Liver (tissue), 9 donors: ENCODE results near the gene ADGRV1. TPM values are rescaled to one million over a fixed set of nuclear protein-coding genes. Genes with fewer than 3 reads are reported as not detected.

Experiments used
- DNase-seq: peaks from one replicate; pipeline ENCODE4 v3.0.0-alpha.2; 2017; ENCODE audit warnings: low spot score
- H3K27ac ChIP-seq, 2 donors: one replicate each; pipeline ENCODE4 v1.7.0; 2013; ENCODE audit warnings: inconsistent platforms in 2 of 2, low read length in 2 of 2, control low read depth in 1 of 2, low read depth in 1 of 2, mild to moderate bottlenecking in 1 of 2
- H3K27me3 ChIP-seq, 4 donors: one replicate each; pipeline versions ENCODE4 v1.6.1 to v1.7.0; 2013; ENCODE audit warnings: low read length in 3 of 4, inconsistent platforms in 1 of 4, mild to moderate bottlenecking in 1 of 4, moderate library complexity in 1 of 4; ENCODE audit not compliant: control insufficient read depth in 4 of 4, insufficient read depth in 4 of 4
- H3K36me3 ChIP-seq, 4 donors: one replicate each; pipeline versions ENCODE4 v1.6.1 to v1.7.0; 2013; ENCODE audit warnings: low read length in 3 of 4, mild to moderate bottlenecking in 3 of 4, low read depth in 1 of 4, moderate library complexity in 1 of 4; ENCODE audit not compliant: control insufficient read depth in 4 of 4, insufficient read depth in 3 of 4
- H3K4me1 ChIP-seq, 4 donors: one replicate each; pipeline versions ENCODE4 v1.6.1 to v1.7.0; 2013; ENCODE audit warnings: low read length in 3 of 4, mild to moderate bottlenecking in 3 of 4, moderate library complexity in 1 of 4; ENCODE audit not compliant: control insufficient read depth in 4 of 4, insufficient read depth in 4 of 4
- H3K4me3 ChIP-seq, 3 donors: one replicate each; pipeline versions ENCODE4 v1.6.1 to v1.7.0; 2013; ENCODE audit warnings: low read length in 3 of 3, control low read depth in 1 of 3, low read depth in 1 of 3, mild to moderate bottlenecking in 1 of 3
- H3K9ac ChIP-seq, 2 donors: one replicate each; pipeline ENCODE4 v1.7.0; 2013; ENCODE audit warnings: low read length in 2 of 2, mild to moderate bottlenecking in 2 of 2, moderate library complexity in 2 of 2, control low read depth in 1 of 2, low read depth in 1 of 2
- H3K9me3 ChIP-seq, 4 donors: one replicate each; pipeline versions ENCODE4 v1.6.1 to v1.7.0; 2013; ENCODE audit warnings: low read length in 3 of 4; ENCODE audit not compliant: control insufficient read depth in 4 of 4
- ATF3 ChIP-seq: IDR thresholded peaks from 2 replicates; pipeline ENCODE4 v1.6.1; 2016; ENCODE audit warnings: antibody characterized with exemption
- CTCF ChIP-seq: fragments of 150-350 bp; IDR thresholded peaks from 2 replicates; pipeline ENCODE4 v1.5.1; 2017; ENCODE audit warnings: improper control_type of control experiment, low read depth, low read length; ENCODE audit not compliant: missing input control
- EGR1 ChIP-seq, 2 donors: IDR thresholded peaks; 2 replicates each; pipeline ENCODE4 v1.6.1; 2016 to 2018; ENCODE audit warnings: antibody characterized with exemption in 2 of 2, low read depth in 2 of 2
- FOXA1 ChIP-seq: IDR thresholded peaks from 2 replicates; pipeline ENCODE4 v1.6.1; 2016; ENCODE audit warnings: antibody characterized with exemption
- FOXA2 ChIP-seq: IDR thresholded peaks from 2 replicates; pipeline ENCODE4 v1.6.1; 2016; ENCODE audit warnings: antibody characterized with exemption
- GABPA ChIP-seq, 2 donors: IDR thresholded peaks in 1 of 2; conservative IDR thresholded peaks in 1 of 2; 2 replicates each; pipeline ENCODE4 v1.6.1; 2016; ENCODE audit warnings: antibody characterized with exemption in 2 of 2, mild to moderate bottlenecking in 1 of 2, moderate library complexity in 1 of 2
- HNF4G ChIP-seq: IDR thresholded peaks from 2 replicates; pipeline ENCODE4 v1.6.1; 2016; ENCODE audit warnings: antibody characterized with exemption
- JUND ChIP-seq, 2 donors: IDR thresholded peaks; 2 replicates each; pipeline ENCODE4 v1.6.1; 2016; ENCODE audit warnings: antibody characterized with exemption in 2 of 2
- MAX ChIP-seq: IDR thresholded peaks from 2 replicates; pipeline ENCODE4 v1.6.1; 2016; ENCODE audit warnings: antibody characterized with exemption
- NR2F2 ChIP-seq: IDR thresholded peaks from 2 replicates; pipeline ENCODE4 v1.6.1; 2016; ENCODE audit warnings: antibody characterized with exemption
- RAD21 ChIP-seq, 2 donors: IDR thresholded peaks; 2 replicates each; pipeline ENCODE4 v1.6.1; 2016; ENCODE audit warnings: antibody characterized with exemption in 2 of 2, mild to moderate bottlenecking in 2 of 2
- REST ChIP-seq: IDR thresholded peaks from 2 replicates; pipeline ENCODE4 v1.6.1; 2016; ENCODE audit warnings: antibody characterized with exemption, mild to moderate bottlenecking
- SP1 ChIP-seq: IDR thresholded peaks from 2 replicates; pipeline ENCODE4 v1.6.1; 2018; ENCODE audit warnings: antibody characterized with exemption, mild to moderate bottlenecking
- YY1 ChIP-seq: IDR thresholded peaks from 2 replicates; pipeline ENCODE4 v1.6.1; 2016; ENCODE audit warnings: antibody characterized with exemption, mild to moderate bottlenecking
- ZBTB33 ChIP-seq: IDR thresholded peaks from 2 replicates; pipeline ENCODE4 v1.6.1; 2016; ENCODE audit warnings: antibody characterized with exemption
- WGBS: extraction: QIAGEN DNeasy Blood & Tissue Kit; methylation state at CpG from one replicate; pipeline ENCODE4 v1.1.7; 2013; 5-methylcytosine and 5-hydroxymethylcytosine counted together
- polyA plus RNA-seq, 2 donors: library from polyadenylated mRNA; stranded (reverse) in 1 of 2; unstranded in 1 of 2; fragments of 200-250 nt in 1 of 2; fragments of >200 nt in 1 of 2; fragmentation: Nextera tagmentation in 1 of 2; extraction: Ambion mirVana in 1 of 2; gene quantifications; one replicate each; pipeline versions ENCODE4 v1.2.1 to v1.2.3, GENCODE V29; 2013 to 2015
- total RNA-seq, 2 donors: library from RNA; depleted of rRNA; stranded (reverse); fragments of >200 nt; gene quantifications; one replicate each; pipeline ENCODE4 v1.2.3, GENCODE V29; 2014
- donor health status: healthy.
- donor health status: healthy.
- donor health status: healthy.
- donor health status: healthy.
- donor health status: healthy.

Gene ADGRV1
- total and polyA plus RNA-seq, 4 donors: 5.1 to 15.5 (median 9.6) TPM

GRCh38 chr5:91127456-91128081 is 569.0 kb downstream of the ADGRV1 start:
- Histone ChIP-seq H3K27me3 (no peaks in the 10 kb centered on the region), H3K4me3 (no peak overlapping the region), H3K4me1 (no peaks in the 10 kb centered on the region), H3K27ac (no peak overlapping the region), H3K36me3 (no peaks in the 10 kb centered on the region), H3K9me3 (no peaks in the 10 kb centered on the region), H3K9ac (no peak overlapping the region)
- DNase-seq: no peak
- WGBS: 76% methylated on average over 1 of the region's 1 CpG
- TF ChIP-seq GABPA (IDR thresholded peaks at IDR 0.05 in 1 of 2, conservative IDR thresholded peaks at IDR 0.05 in 1 of 2): no peak
- TF ChIP-seq REST: no peak
- TF ChIP-seq JUND (IDR thresholded peaks at IDR 0.05): no peak
- TF ChIP-seq ZBTB33: no peak
- TF ChIP-seq FOXA2: no peak
- no peak for TF ChIP-seq EGR1 (IDR thresholded peaks at IDR 0.05; ENCODE audit: low read depth in 2 of 2)
- TF ChIP-seq MAX: no peak
- TF ChIP-seq RAD21 (IDR thresholded peaks at IDR 0.05): no peak
- TF ChIP-seq YY1: no peak
- no peak for TF ChIP-seq CTCF
- no peak for TF ChIP-seq ATF3
- no peak for TF ChIP-seq HNF4G
- no peak for TF ChIP-seq FOXA1
- no peak for TF ChIP-seq NR2F2

- H3K9ac ChIP-seq: no peak overlapping the region
- no peak for DNase-seq
Observed at GRCh38 chr5:91128604-91129003, 570.0 kb downstream of the ADGRV1 start.

More at GRCh38 chr5:91128604-91129003, 570.0 kb downstream of the ADGRV1 start:
- Histone ChIP-seq H3K9me3 (no peaks in the 10 kb centered on the region), H3K4me3 (no peak overlapping the region), H3K27ac (no peak overlapping the region), H3K27me3 (no peaks in the 10 kb centered on the region), H3K36me3 (no peaks in the 10 kb centered on the region), H3K4me1 (no peaks in the 10 kb centered on the region)
- WGBS: 93% methylated on average over 1 of the region's 1 CpG
- TF ChIP-seq YY1 (no peak), ZBTB33 (no peak), EGR1 (IDR thresholded peaks at IDR 0.05; ENCODE audit: low read depth in 2 of 2) (no peak), CTCF (no peak), NR2F2 (no peak), SP1 (no peak), HNF4G (no peak)
